Measurements from ENCODE around the gene PGP. TPM values are rescaled to one million over a fixed set of nuclear protein-coding genes. Genes with fewer than 3 reads are reported as not detected.
"Not testable (repeated sequence)": the region's sequence is repeated elsewhere in the genome, so short reads cannot be mapped to it uniquely, and the experiment has no call there.

Gene PGP
- 36.1 and 37.7 TPM in 2 replicates for total RNA-seq

DNA sequence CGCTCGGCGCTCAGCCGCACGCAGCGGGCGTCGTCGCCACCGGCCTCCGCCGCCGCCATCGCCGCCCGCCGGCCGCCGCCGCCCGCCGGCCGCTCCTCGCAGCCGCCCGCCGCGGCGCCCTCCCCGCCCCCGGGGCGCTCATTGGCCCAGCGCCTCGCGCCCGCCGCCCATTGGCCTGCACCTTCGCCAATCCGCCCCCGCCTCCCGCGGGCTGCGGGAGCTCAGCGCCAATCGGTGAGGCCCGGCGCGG, at the start of gene PGP:
Gene PGP (minus strand): TSS at position 122 of the 250 bp plus-strand sequence. CDS start 63 bp downstream, at position 59.
- DNase-seq (ENCODE audit: low spot score): no peak
- H3K27me3 Mint-ChIP-seq (ENCODE audit: low read depth): no peaks in the 10 kb centered on the region
- peaks cover 16% of the 10 kb centered on the region for H3K4me1 Mint-ChIP-seq (ENCODE audit: low read depth)
- peak within 1 kb of the TSS; percentile 89 for H3K4me3 Mint-ChIP-seq (ENCODE audit: low read depth)
- peak within 1 kb of the TSS; percentile 95 for H3K27ac Mint-ChIP-seq
- intact Hi-C loops (cut with micrococcal nuclease): loop anchor here (2.0 kb wide), 1 partner anchor 60 kb away; the partner anchor contains the start of gene TRAF7
- H3K9me3 Mint-ChIP-seq: no peaks in the 10 kb centered on the region
- peaks cover 21% of the 10 kb centered on the region for H3K36me3 Mint-ChIP-seq (ENCODE audit: low read depth)

DNA sequence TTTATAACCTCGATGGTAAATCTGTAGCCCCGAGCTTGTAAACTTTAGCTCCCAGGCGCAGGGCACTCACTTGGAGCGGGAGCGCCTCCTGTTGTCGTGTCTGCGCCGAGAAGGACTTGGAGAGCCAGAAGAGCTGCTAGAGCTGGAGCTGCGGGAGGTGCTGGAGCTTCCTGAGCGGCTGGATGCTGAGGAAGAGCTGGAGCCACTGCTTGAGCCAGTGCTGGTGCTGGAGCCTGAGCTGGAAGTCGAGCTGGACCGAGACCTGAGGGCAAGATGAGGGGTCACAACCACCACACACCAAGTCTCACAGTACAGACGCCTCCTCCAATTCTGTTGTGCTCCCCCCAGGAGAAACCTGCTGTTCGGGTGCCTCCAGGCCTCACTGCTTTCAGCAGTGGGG, 48.4 kb upstream of the PGP start:
- intact Hi-C loops (cut with micrococcal nuclease): loop anchor here (10.0 kb wide), 1 partner anchor 252 kb away; the partner anchor contains the start of gene ATP6V0C
- not testable (repeated sequence) for H3K27ac Mint-ChIP-seq; H3K9me3 Mint-ChIP-seq; H3K27me3 Mint-ChIP-seq (ENCODE audit: low read depth); DNase-seq (ENCODE audit: low spot score); H3K4me3 Mint-ChIP-seq (ENCODE audit: low read depth)
- peaks cover 81% of the 10 kb centered on the region for H3K36me3 Mint-ChIP-seq (ENCODE audit: low read depth)
- peaks cover 30% of the 10 kb centered on the region for H3K4me1 Mint-ChIP-seq (ENCODE audit: low read depth)

- Mint-ChIP-seq H3K4me1 (ENCODE audit: low read depth) (peaks cover 17% of the 10 kb centered on the region), H3K27ac (no peak overlapping the region), H3K27me3 (ENCODE audit: low read depth) (no peaks in the 10 kb centered on the region), H3K4me3 (ENCODE audit: low read depth) (no peak overlapping the region), H3K36me3 (ENCODE audit: low read depth) (peaks cover 85% of the 10 kb centered on the region), H3K9me3 (no peaks in the 10 kb centered on the region)
- intact Hi-C loops (cut with micrococcal nuclease): loop anchor here (10.0 kb wide), 1 partner anchor 255 kb away; the partner anchor contains the start of gene ATP6V0C
- no peak for DNase-seq (ENCODE audit: low spot score)
Measured at GRCh38 chr16:2260250-2260649, 45.6 kb upstream of the PGP start.

- H3K4me1 Mint-ChIP-seq (ENCODE audit: low read depth); H3K9me3 Mint-ChIP-seq; H3K27ac Mint-ChIP-seq; DNase-seq (ENCODE audit: low spot score); H3K4me3 Mint-ChIP-seq (ENCODE audit: low read depth); H3K27me3 Mint-ChIP-seq (ENCODE audit: low read depth): not testable (repeated sequence)
- H3K36me3 Mint-ChIP-seq (ENCODE audit: low read depth): peaks cover 80% of the 10 kb centered on the region
- intact Hi-C loops (cut with micrococcal nuclease): loop anchor here (10.0 kb wide), 1 partner anchor 234 kb away; the partner anchor contains the start of gene NHERF2
Measured at GRCh38 chr16:2258530-2258929, 43.9 kb upstream of the PGP start.

DNA sequence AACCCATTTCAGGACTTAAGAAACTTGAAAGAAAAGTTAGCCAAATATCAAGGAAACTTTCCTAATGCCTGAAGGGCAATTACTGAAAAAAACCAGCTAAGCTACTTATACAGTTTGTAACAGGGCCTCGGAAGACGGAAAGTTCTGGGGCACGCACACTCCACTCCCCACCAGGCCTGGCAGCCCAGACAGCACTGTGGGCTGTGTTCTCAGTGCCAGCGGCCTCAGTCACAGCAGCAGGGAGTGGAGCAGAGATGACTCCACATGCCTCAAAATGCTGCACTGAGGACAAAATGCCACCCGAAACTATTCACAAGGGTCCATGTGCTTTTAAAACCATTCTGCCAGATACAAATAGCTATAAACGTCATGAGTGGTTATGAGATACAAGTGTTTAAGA, 43.1 kb upstream of the PGP start:
- no peak for DNase-seq (ENCODE audit: low spot score)
- H3K27ac Mint-ChIP-seq: no peak overlapping the region
- H3K4me3 Mint-ChIP-seq (ENCODE audit: low read depth): no peak overlapping the region
- intact Hi-C loops (cut with micrococcal nuclease): loop anchor here (10.0 kb wide), 1 partner anchor 233 kb away; the partner anchor contains the start of gene NHERF2
- H3K36me3 Mint-ChIP-seq (ENCODE audit: low read depth): peaks cover 81% of the 10 kb centered on the region
- H3K4me1 Mint-ChIP-seq (ENCODE audit: low read depth): peaks cover 8% of the 10 kb centered on the region
- no peaks in the 10 kb centered on the region for H3K27me3 Mint-ChIP-seq (ENCODE audit: low read depth)
- no peaks in the 10 kb centered on the region for H3K9me3 Mint-ChIP-seq

DNA sequence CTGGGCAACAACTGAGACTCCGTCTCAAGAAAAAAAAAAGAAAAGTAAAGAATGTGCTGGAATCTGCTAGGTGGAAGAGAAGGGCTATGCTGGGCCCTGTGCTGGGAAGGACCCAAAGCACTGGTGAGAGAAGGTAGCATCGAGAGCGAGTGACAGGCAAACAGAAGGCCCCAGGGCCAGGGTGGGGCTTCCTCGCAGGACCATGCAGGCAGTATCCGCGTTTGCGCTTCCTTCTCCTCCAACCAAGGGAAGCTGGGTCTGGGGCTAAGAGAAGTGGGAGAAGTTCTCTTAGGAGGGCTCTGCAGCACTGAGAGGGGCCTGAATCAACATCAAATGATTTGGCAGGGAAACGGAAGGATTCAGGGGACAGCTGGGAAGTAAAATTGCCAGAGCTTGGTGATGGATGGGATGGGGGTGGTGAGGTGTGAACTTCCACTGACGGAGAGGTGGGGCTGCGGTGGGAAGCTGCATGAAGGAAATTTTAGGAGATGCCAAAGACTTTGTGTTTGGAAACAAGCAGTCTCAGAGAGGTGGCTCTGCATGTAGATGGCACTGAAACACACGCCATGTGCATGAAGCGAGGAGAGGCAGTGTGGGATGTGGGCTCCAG, 42.0 kb upstream of the PGP start:
- Mint-ChIP-seq H3K4me1 (ENCODE audit: low read depth) (peaks cover 3% of the 10 kb centered on the region), H3K27me3 (ENCODE audit: low read depth) (no peaks in the 10 kb centered on the region), H3K4me3 (ENCODE audit: low read depth) (no peak overlapping the region), H3K9me3 (no peaks in the 10 kb centered on the region), H3K36me3 (ENCODE audit: low read depth) (peaks cover 76% of the 10 kb centered on the region), H3K27ac (peak overlapping the region; percentile 25)
- no peak for DNase-seq (ENCODE audit: low spot score)
- intact Hi-C loops (cut with micrococcal nuclease): loop anchor here (10.0 kb wide), 1 partner anchor 232 kb away; the partner anchor contains the start of gene NHERF2

DNA sequence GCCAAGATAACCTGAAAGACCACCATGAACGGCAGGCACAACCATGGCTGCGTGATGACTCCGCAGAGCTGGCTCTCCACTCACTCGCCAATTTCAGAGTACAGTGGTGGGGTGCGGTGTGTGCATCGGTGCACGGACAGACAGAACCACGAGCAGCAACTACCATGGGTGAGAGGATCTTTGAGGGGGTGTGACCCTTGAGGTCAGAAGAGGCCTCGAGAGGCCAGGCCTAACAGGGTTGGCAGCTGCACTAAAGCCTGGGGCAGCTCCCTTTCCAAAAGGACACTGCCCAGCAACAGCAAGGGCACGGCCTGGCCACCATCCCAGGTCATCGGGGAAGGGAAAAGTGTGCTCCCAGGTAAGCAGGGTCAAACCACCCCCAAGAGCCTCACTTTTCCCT, 38.7 kb upstream of the PGP start:
- Mint-ChIP-seq H3K4me1 (ENCODE audit: low read depth) (peaks cover 1% of the 10 kb centered on the region), H3K9me3 (no peaks in the 10 kb centered on the region), H3K27ac (no peak overlapping the region), H3K4me3 (ENCODE audit: low read depth) (no peak overlapping the region), H3K27me3 (ENCODE audit: low read depth) (no peaks in the 10 kb centered on the region), H3K36me3 (ENCODE audit: low read depth) (peaks cover 55% of the 10 kb centered on the region)
- DNase-seq (ENCODE audit: low spot score): no peak
- intact Hi-C loops (cut with micrococcal nuclease): loop anchor here (10.0 kb wide), 1 partner anchor 228 kb away; the partner anchor contains the start of gene NHERF2

DNA sequence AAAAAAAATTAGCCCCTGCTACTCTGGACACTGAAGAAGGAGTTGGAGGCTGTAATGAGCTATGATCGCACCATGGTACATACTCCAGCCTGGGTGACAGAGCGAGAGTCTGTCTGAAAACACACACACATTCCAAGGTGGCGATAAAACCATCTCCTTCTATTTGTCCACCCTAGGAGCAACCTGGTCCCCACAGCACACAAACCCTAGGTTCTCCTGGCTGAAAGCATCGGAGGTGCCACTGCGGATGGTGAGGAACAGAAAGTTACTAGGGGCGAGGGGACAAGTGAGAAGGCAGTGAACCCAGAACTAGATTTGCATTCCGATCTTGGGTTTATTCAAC, 38.1 kb upstream of the PGP start:
- Mint-ChIP-seq H3K27me3 (ENCODE audit: low read depth) (no peaks in the 10 kb centered on the region), H3K4me1 (ENCODE audit: low read depth) (peaks cover 1% of the 10 kb centered on the region), H3K36me3 (ENCODE audit: low read depth) (peaks cover 50% of the 10 kb centered on the region), H3K4me3 (ENCODE audit: low read depth) (no peak overlapping the region), H3K9me3 (no peaks in the 10 kb centered on the region), H3K27ac (peak overlapping the region; percentile 49)
- DNase-seq (ENCODE audit: low spot score): no peak
- intact Hi-C loops (cut with micrococcal nuclease): loop anchor here (10.0 kb wide), 1 partner anchor 228 kb away; the partner anchor contains the start of gene NHERF2

- no peaks in the 10 kb centered on the region for H3K27me3 Mint-ChIP-seq (ENCODE audit: low read depth)
- peaks cover 39% of the 10 kb centered on the region for H3K36me3 Mint-ChIP-seq (ENCODE audit: low read depth)
- no peaks in the 10 kb centered on the region for H3K9me3 Mint-ChIP-seq
- H3K27ac Mint-ChIP-seq: peak within 1 kb of the TSS; percentile 91
- intact Hi-C loops (cut with micrococcal nuclease): loop anchor here (1.0 to 10.0 kb wide), 2 partner anchors 17 to 227 kb away; partner anchors contain the start of genes NHERF2 and RNPS1
- DNase-seq (ENCODE audit: low spot score): peak; percentile 81
- peaks cover 1% of the 10 kb centered on the region for H3K4me1 Mint-ChIP-seq (ENCODE audit: low read depth)
- H3K4me3 Mint-ChIP-seq (ENCODE audit: low read depth): peak within 1 kb of the TSS; percentile 91
Measured at GRCh38 chr16:2251296-2252111, 36.9 kb upstream of the PGP start, which contains the start of gene ECI1. Gene ECI1, minus strand, starts transcription at chr16:2251587. Its CDS starts 21 bp downstream, at chr16:2251566.

DNA sequence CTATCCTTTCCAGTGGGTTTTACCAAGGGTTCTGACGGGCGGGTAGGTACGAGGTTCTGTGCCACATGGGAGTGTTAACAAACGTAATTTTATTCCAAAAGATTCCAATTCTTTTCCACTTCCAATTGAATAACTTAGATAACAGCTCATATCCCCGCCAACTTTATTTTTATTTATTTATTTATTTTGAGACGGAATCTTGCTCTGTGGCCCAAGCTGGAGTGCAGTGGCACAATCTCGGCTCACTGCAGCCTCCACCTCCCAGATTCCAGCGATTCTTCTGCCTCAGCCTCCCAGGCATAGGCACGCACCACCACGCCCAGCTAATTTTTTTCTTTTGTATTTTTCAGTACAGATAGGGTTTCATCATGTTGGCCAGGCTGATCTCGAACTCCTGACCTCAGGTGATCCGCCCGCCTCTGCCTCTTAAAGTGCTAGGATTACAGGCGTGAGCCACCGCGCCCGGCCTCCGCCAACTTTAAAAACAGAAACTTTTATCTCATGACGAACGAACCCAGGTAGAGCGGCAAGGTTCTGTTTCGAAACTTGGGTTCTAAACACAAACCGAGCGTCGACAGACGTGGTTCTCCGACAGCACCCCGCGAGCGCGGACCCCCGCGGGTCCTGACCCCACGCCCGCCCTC, 36.1 kb upstream of the PGP start:
- Mint-ChIP-seq H3K4me3 (ENCODE audit: low read depth) (peak overlapping the region; percentile 91), H3K27ac (peak overlapping the region; percentile 91), H3K27me3 (ENCODE audit: low read depth) (no peaks in the 10 kb centered on the region), H3K36me3 (ENCODE audit: low read depth) (peaks cover 35% of the 10 kb centered on the region), H3K9me3 (no peaks in the 10 kb centered on the region), H3K4me1 (ENCODE audit: low read depth) (peaks cover 1% of the 10 kb centered on the region)
- DNase-seq (ENCODE audit: low spot score): peak; percentile 41
- intact Hi-C loops (cut with micrococcal nuclease): loop anchor here (1.0 to 10.0 kb wide), 2 partner anchors 18 to 226 kb away; partner anchors contain the start of genes NHERF2 and RNPS1

DNA sequence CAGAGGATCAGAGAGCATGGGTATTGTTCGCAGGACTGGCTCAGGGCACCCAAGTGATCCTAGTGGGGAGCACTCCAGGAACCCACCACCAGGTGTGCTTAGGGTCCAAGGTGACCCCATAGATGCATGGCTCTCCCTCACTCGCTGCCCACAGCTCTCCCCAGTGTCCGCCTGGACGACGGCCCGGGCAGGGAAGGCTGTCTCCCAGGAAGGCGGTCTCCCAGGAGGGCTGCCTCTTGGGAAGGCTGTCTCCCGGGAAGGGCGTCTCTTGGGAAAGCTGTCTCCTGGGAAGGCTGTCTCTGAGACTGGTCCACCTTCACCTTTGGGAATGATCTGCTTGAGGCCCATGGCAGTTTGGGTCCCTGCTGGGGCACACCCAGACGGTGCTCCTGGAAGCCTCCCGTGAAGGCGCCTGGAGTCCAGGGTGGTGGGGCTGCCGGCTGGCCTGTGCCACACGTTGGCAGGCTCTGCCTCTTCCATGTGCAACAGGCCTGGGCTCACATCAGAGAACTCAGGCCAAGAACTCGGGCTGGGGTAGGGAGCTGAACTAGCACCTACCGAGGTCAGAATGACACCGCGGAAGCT, 31.8 kb upstream of the PGP start:
- H3K27ac Mint-ChIP-seq: no peak overlapping the region
- no peaks in the 10 kb centered on the region for H3K27me3 Mint-ChIP-seq (ENCODE audit: low read depth)
- intact Hi-C loops (cut with micrococcal nuclease): no loop called here
- H3K9me3 Mint-ChIP-seq: no peaks in the 10 kb centered on the region
- H3K4me1 Mint-ChIP-seq (ENCODE audit: low read depth): peaks cover 1% of the 10 kb centered on the region
- H3K36me3 Mint-ChIP-seq (ENCODE audit: low read depth): peaks cover 14% of the 10 kb centered on the region
- H3K4me3 Mint-ChIP-seq (ENCODE audit: low read depth): no peak overlapping the region
- DNase-seq (ENCODE audit: low spot score): no peak
